GM23248 (cell line): ENCODE data around the gene HHATL.

Experiments
- EZH2 ChIP-seq: fragments of 200-600 bp; sonication (generic); IDR thresholded peaks from 2 replicates; pipeline ENCODE4 v1.6.1; 2018; ENCODE audit warnings: antibody characterized with exemption, mild to moderate bottlenecking; ENCODE audit not compliant: insufficient read depth, poor library complexity, severe bottlenecking
- EZH2phosphoT487 ChIP-seq: fragments of 200-600 bp; sonication (generic); IDR thresholded peaks from 2 replicates; pipeline ENCODE4 v1.6.1; 2018; ENCODE audit warnings: antibody characterized with exemption, moderate library complexity, mild to moderate bottlenecking, low read depth; ENCODE audit not compliant: insufficient read depth

- no peak for TF ChIP-seq EZH2
- TF ChIP-seq EZH2phosphoT487 = no peak
Observed at GRCh38 chr3:42723219-42723618, 20.6 kb upstream of the HHATL start.
